Measurements from ENCODE around the gene ARHGAP24.
"Not testable (repeated sequence)": the region's sequence is repeated elsewhere in the genome, so short reads cannot be mapped to it uniquely, and the experiment has no call there.

- not testable (repeated sequence) for TF ChIP-seq CHD2 (IDR thresholded peaks at IDR 0.05; ENCODE audit: low read length, partially characterized antibody); POLR2AphosphoS5 (IDR thresholded peaks at IDR 0.05; ENCODE audit: low read depth, low read length); USF2 (IDR thresholded peaks at IDR 0.05; ENCODE audit: borderline replicate concordance, low read depth, low read length); PBX3 (IDR thresholded peaks at IDR 0.05)
Measured at GRCh38 chr4:85501145-85501544, 26.2 kb downstream of the ARHGAP24 start.

Data from SK-N-SH (cell line).